Erythroblast (primary cell): ENCODE results near the gene PKP3.

Source experiments
- DNase-seq, 2 experiments: peaks; one replicate each; lab custom pipeline; 2025; lab: John Stamatoyannopoulos, UW
- GATA1 ChIP-seq: IDR thresholded peaks from 2 replicates; pipeline ENCODE4 v1.6.1; 2011; ENCODE audit warnings: low read depth, mild to moderate bottlenecking, control low read depth, low read length, moderate library complexity
- POLR2A ChIP-seq: IDR thresholded peaks from 2 replicates; pipeline ENCODE4 v1.6.1; 2011; ENCODE audit warnings: mild to moderate bottlenecking, low read length

PKP3 gene

GRCh38 chr11:377174-377865 is 16.7 kb upstream of the PKP3 start:
- TF ChIP-seq POLR2A: no peak
- TF ChIP-seq GATA1: no peak
- DNase-seq: no peak

GRCh38 chr11:377883-378500 is 16.0 kb upstream of the PKP3 start:
- DNase-seq: no peak
- no peak for TF ChIP-seq POLR2A
- no peak for TF ChIP-seq GATA1

- TF ChIP-seq GATA1 (no peak), POLR2A (no peak)
- DNase-seq: no peak
These were observed 14.6 kb upstream of the PKP3 start for GRCh38 chr11:379205-380094.

GRCh38 chr11:380095-380480 is 13.9 kb upstream of the PKP3 start:
- DNase-seq: no peak
- TF ChIP-seq POLR2A (no peak), GATA1 (no peak)

GRCh38 chr11:380491-380890 is 13.5 kb upstream of the PKP3 start:
- no peak for DNase-seq
- TF ChIP-seq POLR2A (no peak), GATA1 (no peak)

- TF ChIP-seq GATA1 (no peak), POLR2A (no peak)
- DNase-seq: no peak
These were observed 13.0 kb upstream of the PKP3 start for GRCh38 chr11:380996-381395.

GRCh38 chr11:381501-382072 is 12.4 kb upstream of the PKP3 start:
- no peak for DNase-seq
- no peak for TF ChIP-seq POLR2A
- TF ChIP-seq GATA1: no peak

GRCh38 chr11:382081-382629 is 11.9 kb upstream of the PKP3 start:
- no peak for DNase-seq
- TF ChIP-seq GATA1: no peak

- no peak for DNase-seq
- no peak for TF ChIP-seq POLR2A
- no peak for TF ChIP-seq GATA1
These were observed 10.6 kb upstream of the PKP3 start for GRCh38 chr11:383431-383830.

GRCh38 chr11:384511-384910 is 9.5 kb upstream of the PKP3 start:
- TF ChIP-seq POLR2A (no peak), GATA1 (no peak)
- no peak for DNase-seq

GRCh38 chr11:385594-386351 is 8.2 kb upstream of the PKP3 start:
- TF ChIP-seq POLR2A (no peak), GATA1 (no peak)
- no peak for DNase-seq

- TF ChIP-seq POLR2A (no peak), GATA1 (no peak)
- no peak for DNase-seq
These were observed 7.5 kb upstream of the PKP3 start for GRCh38 chr11:386483-386882.
